PC-9 (cell line): ENCODE data around the gene PHB1. TPM values are rescaled to one million over a fixed set of nuclear protein-coding genes. Genes with fewer than 3 reads are reported as not detected.
"Not testable (repeated sequence)": the region's sequence is repeated elsewhere in the genome, so short reads cannot be mapped to it uniquely, and the experiment has no call there.

Experiments used
- BruUV-seq: library from RNA; stranded (reverse); fragments of 400-500 nt; replicated peaks from 2 replicates; lab custom pipeline; 2021; lab: Mats Ljungman, UMichigan
- CTCF ChIA-PET: fragments of 300-600 bp; sonication (Branson Sonifier 250); formaldehyde crosslinking; loops from one replicate; lab custom pipeline; 2022; ENCODE audit warnings: antibody characterized with exemption; lab: Charles Lee
- POLR2A ChIA-PET: fragments of 300-600 bp; sonication (Branson Sonifier 250); formaldehyde crosslinking; loops from one replicate; lab custom pipeline; 2022; ENCODE audit warnings: antibody characterized with exemption; ENCODE audit not compliant: unreplicated experiment; lab: Charles Lee
- DNase-seq, 2 experiments: peaks; one replicate each; pipeline versions ENCODE4 v3.0.0 to v3.0.0-alpha.2; 2015 to 2022; ENCODE audit warnings: mixed read lengths in 1 of 2
- H2AFZ ChIP-seq: fragments of 200-600 bp; sonication (generic); 2 replicates; pipeline ENCODE4 v1.8.1; 2017; ENCODE audit warnings: antibody characterized with exemption
- H3F3A ChIP-seq: fragments of 200-600 bp; sonication (generic); 2 replicates; pipeline ENCODE4 v1.8.1; 2017; ENCODE audit warnings: antibody characterized with exemption, mild to moderate bottlenecking, low read depth; ENCODE audit not compliant: insufficient read depth
- H3K27ac ChIP-seq: fragments of 200-600 bp; sonication (generic); 2 replicates; pipeline ENCODE4 v1.6.1; 2016; ENCODE audit warnings: mixed run types
- H3K27me3 ChIP-seq: fragments of 200-600 bp; sonication (generic); 2 replicates; pipeline ENCODE4 v1.6.1; 2016; ENCODE audit warnings: low read depth, mixed run types; ENCODE audit not compliant: insufficient read depth
- H3K36me3 ChIP-seq: fragments of 200-600 bp; sonication (generic); 2 replicates; pipeline ENCODE4 v1.6.1; 2016; ENCODE audit warnings: low read depth, mixed run types
- H3K4me1 ChIP-seq: fragments of 200-600 bp; sonication (generic); replicated peaks from 2 replicates; pipeline ENCODE4 v1.6.1; 2016; ENCODE audit warnings: mixed run types; ENCODE audit not compliant: insufficient read depth
- H3K4me2 ChIP-seq: fragments of 200-600 bp; sonication (generic); 2 replicates; pipeline ENCODE4 v1.6.1; 2017; ENCODE audit warnings: mixed run types
- H3K4me3 ChIP-seq: fragments of 200-600 bp; sonication (generic); 2 replicates; pipeline ENCODE4 v1.6.1; 2016; ENCODE audit warnings: mixed run types
- H3K79me2 ChIP-seq: fragments of 200-600 bp; sonication (generic); 2 replicates; pipeline ENCODE4 v1.6.1; 2017; ENCODE audit warnings: low read depth, mixed run types
- H3K9me2 ChIP-seq: fragments of 200-600 bp; sonication (generic); 2 replicates; pipeline ENCODE4 v1.8.1; 2017; ENCODE audit warnings: mild to moderate bottlenecking; ENCODE audit not compliant: insufficient read depth
- H3K9me3 ChIP-seq: fragments of 200-600 bp; sonication (generic); 2 replicates; pipeline ENCODE4 v1.8.1; 2016; ENCODE audit warnings: low read depth; ENCODE audit not compliant: insufficient read depth
- H4K20me1 ChIP-seq: fragments of 200-600 bp; sonication (generic); 2 replicates; pipeline ENCODE4 v1.8.1; 2017; ENCODE audit not compliant: insufficient read depth
- CTCF ChIP-seq: fragments of 200-600 bp; sonication (generic); conservative IDR thresholded peaks from 2 replicates; pipeline ENCODE4 v1.6.1; 2017; ENCODE audit warnings: mixed run types, antibody characterized with exemption, mild to moderate bottlenecking, moderate library complexity
- EZH2 ChIP-seq: fragments of 200-600 bp; sonication (generic); IDR thresholded peaks from 2 replicates; pipeline ENCODE4 v1.8.0; 2017; ENCODE audit warnings: antibody characterized with exemption, low read depth
- intact Hi-C: fragments of 100-400 bp; cut with micrococcal nuclease; formaldehyde crosslinking; loops from one replicate; pipeline ENCODE4 v1.10.0; 2022; ENCODE audit not compliant: unreplicated experiment
- total RNA-seq: library from RNA; stranded (reverse); gene quantifications from 2 replicates; pipeline ENCODE4 v1.2.3, GENCODE V29; 2021

PHB1 gene
- total RNA-seq, 1 experiment from 2014 or later, result 244 TPM

GRCh38 chr17:49390548-49391324, 23.9 kb downstream of the PHB1 start:
- DNase-seq, result peak; percentile 45 to 86

GRCh38 chr17:49389514-49390347, 25.0 kb downstream of the PHB1 start:
- Histone ChIP-seq H3K4me1 (peaks cover 28% of the 10 kb centered on the region), H3K4me2 (peak overlapping the region; percentile 65), H3K4me3 (peak overlapping the region; percentile 43; the same call in 1 of the 2 replicates), H2AFZ (peak overlapping the region; percentile 83), H3K27ac (peak overlapping the region; percentile 50), H3F3A (peaks cover 19% of the 10 kb centered on the region)
- H4K20me1 ChIP-seq, CTCF ChIA-PET, H3K9me3 ChIP-seq, POLR2A ChIA-PET, H3K9me2 ChIP-seq, H3K27me3 ChIP-seq, H3K36me3 ChIP-seq, H3K79me2 ChIP-seq: not testable (repeated sequence)
- intact Hi-C loops, result loop anchor here (1.0 kb wide), 1 partner anchor 74 kb away; no protein-coding TSS in a partner anchor
- BruUV-seq, result TSS peak; percentile 61
- DNase-seq, result peak; percentile 11 to 82

More at GRCh38 chr17:49390548-49391324, 23.9 kb downstream of the PHB1 start:
- no peaks in the 10 kb centered on the region for H3K36me3 ChIP-seq
- H3K9me2 ChIP-seq, result no peaks in the 10 kb centered on the region
- ChIA-PET CTCF (no interaction called here), POLR2A (no interaction called here)
- peak overlapping the region; percentile 43; the same call in 1 of the 2 replicates for H3K4me3 ChIP-seq
- no peaks in the 10 kb centered on the region for H3K27me3 ChIP-seq
- peak overlapping the region; percentile 65 for H3K4me2 ChIP-seq
- intact Hi-C loops, result loop anchor here (1.0 kb wide), 1 partner anchor 75 kb away; no protein-coding TSS in a partner anchor
- H4K20me1 ChIP-seq, result no peaks in the 10 kb centered on the region
- peaks cover 31% of the 10 kb centered on the region for H3K4me1 ChIP-seq
- H2AFZ ChIP-seq, result peak overlapping the region; percentile 83
- no peaks in the 10 kb centered on the region for H3K79me2 ChIP-seq
- TF ChIP-seq EZH2 (no peak), CTCF (no peak)
- peak overlapping the region; percentile 50 for H3K27ac ChIP-seq
- no peaks in the 10 kb centered on the region for H3K9me3 ChIP-seq
- H3F3A ChIP-seq, result peaks cover 19% of the 10 kb centered on the region
- BruUV-seq, result TSS peak; percentile 52

GRCh38 chr17:49388692-49389513, 25.8 kb downstream of the PHB1 start:
- no TSS peak for BruUV-seq
- ChIA-PET POLR2A (no interaction called here), CTCF (no interaction called here)
- no peaks in the 10 kb centered on the region for H3K79me2 ChIP-seq
- DNase-seq, result no peak
- H3F3A ChIP-seq, result peaks cover 19% of the 10 kb centered on the region
- H3K9me3 ChIP-seq, result no peaks in the 10 kb centered on the region
- H4K20me1 ChIP-seq, result no peaks in the 10 kb centered on the region
- intact Hi-C loops, result no loop called here
- H3K27me3 ChIP-seq, result no peaks in the 10 kb centered on the region
- H2AFZ ChIP-seq, result no peak overlapping the region
- H3K4me2 ChIP-seq, result peak overlapping the region; percentile 65; the same call in 1 of the 2 replicates
- H3K27ac ChIP-seq, result 0 out of 2 replicates have a peak overlapping the region, but pooled peaks have one; percentile 50
- no peak for TF ChIP-seq EZH2
- no peak for TF ChIP-seq CTCF
- H3K4me3 ChIP-seq, result no peak overlapping the region
- no peaks in the 10 kb centered on the region for H3K9me2 ChIP-seq
- H3K36me3 ChIP-seq, result no peaks in the 10 kb centered on the region
- H3K4me1 ChIP-seq, result peaks cover 27% of the 10 kb centered on the region
